GM10266 (cell line): ENCODE measurements around the gene ROBO1.

Experiments used
- DNase-seq: peaks from one replicate; pipeline ENCODE4 v3.0.0; 2012; ENCODE audit errors: extremely low spot score
- CTCF ChIP-seq: IDR thresholded peaks from 2 replicates; pipeline ENCODE4 v1.5.1; 2012; ENCODE audit warnings: mild to moderate bottlenecking, low read depth; ENCODE audit not compliant: control insufficient read depth, insufficient read depth; ENCODE audit errors: missing control alignments

The ROBO1 gene

DNA sequence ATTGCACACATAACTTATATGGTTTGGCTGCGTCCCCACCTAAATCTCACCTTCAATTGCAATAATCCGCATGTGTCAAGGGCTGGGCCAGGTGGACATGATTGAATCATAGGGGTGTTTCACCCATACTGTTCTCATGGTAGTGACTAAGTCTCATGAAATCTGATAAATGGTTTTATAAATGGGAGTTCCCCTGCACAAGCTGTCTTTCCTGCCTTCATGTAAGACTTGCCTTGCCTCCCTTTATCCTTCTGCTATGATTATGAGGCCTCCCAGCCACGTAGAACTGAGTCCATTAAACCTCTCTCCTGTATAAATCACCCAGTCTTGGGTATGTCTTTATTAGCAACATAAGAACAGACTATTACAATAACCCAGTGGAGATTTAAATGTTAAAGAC lies 653.9 kb downstream of the ROBO1 start:
- no peak for DNase-seq
- no peak for TF ChIP-seq CTCF

GRCh38 chr3:79111375-79112052 lies 656.3 kb downstream of the ROBO1 start:
- DNase-seq = no peak
- TF ChIP-seq CTCF = no peak

- TF ChIP-seq CTCF = no peak
- no peak for DNase-seq
Measured at GRCh38 chr3:79109754-79110153, 658.0 kb downstream of the ROBO1 start.

- no peak for DNase-seq
- no peak for TF ChIP-seq CTCF
Measured at GRCh38 chr3:79103307-79103706, 664.5 kb downstream of the ROBO1 start.

- TF ChIP-seq CTCF = no peak
- DNase-seq = no peak
Measured at GRCh38 chr3:79097964-79098660, 669.7 kb downstream of the ROBO1 start.

- no peak for TF ChIP-seq CTCF
- DNase-seq = no peak
Measured at GRCh38 chr3:79094654-79095053, 673.1 kb downstream of the ROBO1 start.

DNA sequence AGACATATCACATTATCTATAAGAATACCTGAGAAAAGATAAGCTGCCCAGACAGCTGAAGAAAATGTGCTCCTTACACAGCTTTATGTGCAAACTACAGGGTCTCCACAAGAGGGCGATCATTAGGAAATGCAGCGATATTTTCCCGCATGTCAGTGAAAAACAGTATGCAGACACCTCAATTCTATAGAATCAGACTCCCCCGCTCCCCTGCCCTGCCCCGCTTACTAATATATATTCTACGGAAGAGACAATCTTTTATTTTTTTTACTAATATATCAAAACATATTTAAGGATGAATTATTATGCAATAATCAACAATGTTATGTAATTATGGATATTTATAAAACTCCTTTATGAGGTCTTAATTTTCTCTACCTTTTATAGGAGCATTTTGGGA lies 681.3 kb downstream of the ROBO1 start:
- peak; percentile 87 for TF ChIP-seq CTCF
- DNase-seq = peak; percentile 19
